T-helper 1 cell treated with Interleukin-12 subunit alpha and Interleukin-12 subunit beta and Interleukin-4 antibody, amounts not matched to agents 30 ng/mL and 1 ng/mL, for 36 hours (primary cell): ENCODE results near the gene TPPP. TPM values are rescaled to one million over a fixed set of nuclear protein-coding genes. Genes with fewer than 3 reads are reported as not detected.
"Not testable (repeated sequence)": the region's sequence is repeated elsewhere in the genome, so short reads cannot be mapped to it uniquely, and the experiment has no call there.

ENCODE experiments used
- intact Hi-C: fragments of 100-400 bp; cut with micrococcal nuclease; formaldehyde crosslinking; loops from one replicate; pipeline ENCODE4 v1.15.1; 2024
- total RNA-seq: library from RNA; stranded (reverse); gene quantifications from 2 replicates; pipeline ENCODE4 v1.2.3, GENCODE V29; 2022

Gene TPPP
- 0.02 TPM in 1 of 2 replicates, not detected in the other for total RNA-seq

- intact Hi-C loops: loop anchor here (2.0 to 5.0 kb wide), 4 partner anchors 81 to 624 kb away; partner anchors contain the start of genes CEP72 and ZDHHC11B
Observed at GRCh38 chr5:693271-694041, at the start of gene TPPP. Gene TPPP (minus strand): TSS chr5:693352. CDS start chr5:678060, 15,292 bp downstream.

GRCh38 chr5:742276-742675, 49.1 kb upstream of the TPPP start:
- intact Hi-C loops: loop anchor here (5.0 kb wide), 1 partner anchor 90 kb away; no protein-coding TSS in a partner anchor

- intact Hi-C loops: not testable (repeated sequence)
Observed at GRCh38 chr5:734145-734544, 41.0 kb upstream of the TPPP start.

GRCh38 chr5:732754-733454, 39.8 kb upstream of the TPPP start:
- intact Hi-C loops: not testable (repeated sequence)

GRCh38 chr5:729225-729624, 36.1 kb upstream of the TPPP start:
- intact Hi-C loops: not testable (repeated sequence)

- intact Hi-C loops: not testable (repeated sequence)
Observed at GRCh38 chr5:727087-727486, 33.9 kb upstream of the TPPP start.

- intact Hi-C loops: not testable (repeated sequence)
Observed at GRCh38 chr5:723865-724264, 30.7 kb upstream of the TPPP start.

- intact Hi-C loops: not testable (repeated sequence)
Observed at GRCh38 chr5:723309-723708, 30.2 kb upstream of the TPPP start.

GRCh38 chr5:719379-719778, 26.2 kb upstream of the TPPP start:
- intact Hi-C loops: not testable (repeated sequence)

GRCh38 chr5:717143-717542, 24.0 kb upstream of the TPPP start:
- intact Hi-C loops: no loop called here

GRCh38 chr5:716740-717139, 23.6 kb upstream of the TPPP start:
- intact Hi-C loops: not testable (repeated sequence)

GRCh38 chr5:715636-716035, 22.5 kb upstream of the TPPP start:
- intact Hi-C loops: not testable (repeated sequence)

- intact Hi-C loops: not testable (repeated sequence)
Observed at GRCh38 chr5:714215-715118, 21.3 kb upstream of the TPPP start.

- intact Hi-C loops: not testable (repeated sequence)
Observed at GRCh38 chr5:713686-714085, 20.5 kb upstream of the TPPP start.

GRCh38 chr5:708848-709517, 15.8 kb upstream of the TPPP start:
- intact Hi-C loops: not testable (repeated sequence)

- intact Hi-C loops: not testable (repeated sequence)
Observed at GRCh38 chr5:708374-708773, 15.2 kb upstream of the TPPP start.

GRCh38 chr5:706127-706526, 13.0 kb upstream of the TPPP start:
- intact Hi-C loops: not testable (repeated sequence)

- intact Hi-C loops: not testable (repeated sequence)
Observed at GRCh38 chr5:696753-697702, 3.9 kb upstream of the TPPP start.

- intact Hi-C loops: not testable (repeated sequence)
Observed at GRCh38 chr5:696191-696590, 3.0 kb upstream of the TPPP start.

- intact Hi-C loops: not testable (repeated sequence)
Observed at GRCh38 chr5:695475-695874, 2.3 kb upstream of the TPPP start.
